Testis (tissue), 2 donors: ENCODE data around the gene SDHA.
"Not testable (repeated sequence)": the region's sequence is repeated elsewhere in the genome, so short reads cannot be mapped to it uniquely, and the experiment has no call there.

ENCODE experiments used
- POLR2A ChIP-seq: fragments of 450-650 bp; IDR thresholded peaks from one replicate; pipeline ENCODE4 v1.6.1; 2017; ENCODE audit warnings: antibody characterized with exemption, mild to moderate bottlenecking, moderate library complexity
- TF ChIP-seq, protein P1 (sequence below), 3 experiments: fragments of 450-650 bp in 2 of 3; fragments of 200-600 bp in 1 of 3; sonication (generic) in 1 of 3; IDR thresholded peaks; one replicate each; pipeline ENCODE4 v1.5.1; 2016 to 2019; ENCODE audit warnings: antibody characterized with exemption in 3 of 3, mild to moderate bottlenecking in 2 of 3, moderate library complexity in 1 of 3

DNA sequence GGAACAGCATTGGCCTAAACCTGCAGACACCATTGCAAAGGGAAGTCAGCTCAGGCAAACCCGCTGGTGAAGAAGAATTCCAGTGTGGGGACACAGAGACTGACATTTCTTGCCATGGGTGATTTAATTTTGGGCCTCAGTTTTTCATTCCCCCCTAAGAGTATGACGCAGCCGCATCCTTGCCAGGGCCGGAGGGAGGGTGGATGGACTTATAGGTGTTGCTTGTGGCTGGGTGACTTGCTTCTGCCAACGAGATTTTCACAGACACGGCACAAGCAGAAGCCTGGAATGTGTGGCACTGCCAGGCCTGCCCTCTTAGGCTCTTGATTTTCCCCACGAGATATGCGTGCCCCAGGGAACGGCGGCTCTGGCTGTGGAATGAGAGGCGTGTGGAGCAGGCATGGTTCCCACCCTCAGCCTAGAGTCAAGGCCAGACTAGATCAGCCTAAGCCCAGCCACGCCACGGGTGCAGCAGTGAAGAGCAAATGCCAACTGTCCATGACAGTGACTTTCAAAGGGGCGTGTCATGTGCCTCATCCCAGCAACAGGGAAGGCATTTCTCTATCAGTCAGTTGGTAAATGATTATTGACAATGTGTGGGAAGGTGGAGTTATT lies 61.0 kb downstream of the SDHA start:
- TF ChIP-seq, protein P1, sequence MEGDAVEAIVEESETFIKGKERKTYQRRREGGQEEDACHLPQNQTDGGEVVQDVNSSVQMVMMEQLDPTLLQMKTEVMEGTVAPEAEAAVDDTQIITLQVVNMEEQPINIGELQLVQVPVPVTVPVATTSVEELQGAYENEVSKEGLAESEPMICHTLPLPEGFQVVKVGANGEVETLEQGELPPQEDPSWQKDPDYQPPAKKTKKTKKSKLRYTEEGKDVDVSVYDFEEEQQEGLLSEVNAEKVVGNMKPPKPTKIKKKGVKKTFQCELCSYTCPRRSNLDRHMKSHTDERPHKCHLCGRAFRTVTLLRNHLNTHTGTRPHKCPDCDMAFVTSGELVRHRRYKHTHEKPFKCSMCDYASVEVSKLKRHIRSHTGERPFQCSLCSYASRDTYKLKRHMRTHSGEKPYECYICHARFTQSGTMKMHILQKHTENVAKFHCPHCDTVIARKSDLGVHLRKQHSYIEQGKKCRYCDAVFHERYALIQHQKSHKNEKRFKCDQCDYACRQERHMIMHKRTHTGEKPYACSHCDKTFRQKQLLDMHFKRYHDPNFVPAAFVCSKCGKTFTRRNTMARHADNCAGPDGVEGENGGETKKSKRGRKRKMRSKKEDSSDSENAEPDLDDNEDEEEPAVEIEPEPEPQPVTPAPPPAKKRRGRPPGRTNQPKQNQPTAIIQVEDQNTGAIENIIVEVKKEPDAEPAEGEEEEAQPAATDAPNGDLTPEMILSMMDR (IDR thresholded peaks at IDR 0.05): not testable (repeated sequence)
- TF ChIP-seq POLR2A: not testable (repeated sequence)
